ENCODE data around the gene COMT.

Gene COMT

DNA sequence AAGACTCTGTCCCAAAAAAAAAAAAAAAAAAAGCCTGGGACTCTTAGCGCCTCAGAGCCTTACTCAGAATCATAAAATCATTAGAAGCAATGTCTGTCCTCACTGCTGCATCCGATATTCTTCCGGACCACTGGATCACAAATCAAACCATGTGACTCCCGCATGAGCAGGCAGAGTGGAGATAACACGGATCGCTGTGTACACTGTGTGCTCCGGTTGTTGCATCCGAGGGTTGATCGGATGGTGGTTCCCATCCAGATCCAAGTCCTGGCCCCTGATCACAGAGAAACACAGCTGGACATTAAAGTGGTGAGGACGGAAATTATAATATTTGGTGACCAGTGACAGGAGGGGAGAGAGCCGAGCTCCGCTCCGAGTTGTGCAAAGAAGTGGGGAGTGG, 9.8 kb downstream of the COMT start:
- H3K79me2 ChIP-seq (ENCODE audit: insufficient read depth, low read length), result peaks cover 48% of the 10 kb centered on the region
- no peaks in the 10 kb centered on the region for H3K9me3 ChIP-seq (ENCODE audit: insufficient read depth, low read depth, low read length)
- H4K20me1 ChIP-seq (ENCODE audit: insufficient read depth, low read length, poor library complexity, severe bottlenecking), result peaks cover 46% of the 10 kb centered on the region
- no peak overlapping the region for H3K9ac ChIP-seq (ENCODE audit: low read depth, low read length, poor library complexity, severe bottlenecking)
- no peak overlapping the region for H2AFZ ChIP-seq (ENCODE audit: low read length)
- H3K36me3 ChIP-seq (ENCODE audit: insufficient read depth, low read length), result no peaks in the 10 kb centered on the region
- no peaks in the 10 kb centered on the region for H3K9me2 ChIP-seq (replicated peaks; ENCODE audit: low read depth, low read length)
- no peaks in the 10 kb centered on the region for H3F3A ChIP-seq (ENCODE audit: low read depth)
- no peaks in the 10 kb centered on the region for H3K27me3 ChIP-seq (ENCODE audit: insufficient read depth, low read length, poor library complexity, severe bottlenecking)
- H3K4me1 ChIP-seq (ENCODE audit: insufficient read depth, low read length, poor library complexity, severe bottlenecking), result peaks cover 15% of the 10 kb centered on the region
- H3K4me3 ChIP-seq (ENCODE audit: low read length, poor library complexity, severe bottlenecking), result no peak overlapping the region
- no peak overlapping the region for H3K4me2 ChIP-seq (ENCODE audit: low read depth, low read length, poor library complexity, severe bottlenecking)
- no peak for TF ChIP-seq EZH2phosphoT487 (IDR thresholded peaks at IDR 0.05; ENCODE audit: borderline replicate concordance)

DNA sequence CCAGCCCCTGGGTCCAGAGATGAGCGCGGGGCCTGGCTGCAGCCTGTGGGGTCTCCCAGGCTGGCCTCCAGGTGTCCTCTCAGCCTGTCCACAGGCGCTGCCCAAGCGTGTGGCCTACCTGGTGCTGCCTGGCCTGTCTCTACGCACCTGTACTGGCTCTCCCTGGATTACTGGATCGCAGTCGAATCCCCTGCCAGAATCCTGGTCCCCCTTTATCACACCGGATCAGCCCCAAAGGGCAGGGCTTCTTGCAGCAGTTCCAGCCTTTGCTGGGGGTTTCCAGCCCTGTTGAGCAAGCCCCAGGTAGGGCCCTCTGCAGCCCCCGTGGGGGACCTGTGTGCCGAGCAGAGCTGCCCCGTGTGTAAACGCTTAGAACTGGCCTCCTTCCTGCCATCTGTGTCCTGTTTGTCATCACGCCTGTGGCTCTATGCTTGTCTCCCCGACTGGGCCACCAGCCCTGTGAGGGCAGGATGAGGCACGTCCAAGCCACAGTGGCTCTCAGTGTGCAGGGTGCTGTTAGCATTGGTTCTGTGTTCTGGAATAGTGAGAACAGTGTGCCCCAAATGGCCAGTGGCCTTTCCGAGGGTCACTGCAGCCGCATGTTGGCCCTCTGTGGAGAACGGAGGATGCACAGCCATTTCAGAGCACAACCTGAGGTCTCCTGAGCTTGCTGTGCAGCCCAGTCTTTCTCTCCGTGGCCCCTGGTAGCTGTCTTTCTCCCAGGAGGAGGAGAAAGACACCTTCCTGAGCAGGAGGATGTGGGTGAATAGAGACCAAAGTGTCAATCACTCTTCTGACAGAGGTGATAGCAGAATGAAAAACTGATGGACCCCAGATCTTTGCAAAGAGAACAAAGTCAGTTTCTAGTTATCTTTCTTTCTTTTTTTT, 13.9 kb downstream of the COMT start:
- H3K27me3 ChIP-seq (ENCODE audit: insufficient read depth, low read length, poor library complexity, severe bottlenecking), result no peaks in the 10 kb centered on the region
- H3K79me2 ChIP-seq (ENCODE audit: insufficient read depth, low read length), result peaks cover 15% of the 10 kb centered on the region
- H4K20me1 ChIP-seq (ENCODE audit: insufficient read depth, low read length, poor library complexity, severe bottlenecking), result peaks cover 14% of the 10 kb centered on the region
- no peak overlapping the region for H3K4me2 ChIP-seq (ENCODE audit: low read depth, low read length, poor library complexity, severe bottlenecking)
- H3K4me1 ChIP-seq (ENCODE audit: insufficient read depth, low read length, poor library complexity, severe bottlenecking), result peaks cover 9% of the 10 kb centered on the region
- H2AFZ ChIP-seq (ENCODE audit: low read length), result no peak overlapping the region
- H3K9me2 ChIP-seq (replicated peaks; ENCODE audit: low read depth, low read length), result no peaks in the 10 kb centered on the region
- H3K36me3 ChIP-seq (ENCODE audit: insufficient read depth, low read length), result no peaks in the 10 kb centered on the region
- H3K9ac ChIP-seq (ENCODE audit: low read depth, low read length, poor library complexity, severe bottlenecking), result peak overlapping the region; percentile 49
- no peak overlapping the region for H3K4me3 ChIP-seq (ENCODE audit: low read length, poor library complexity, severe bottlenecking)
- TF ChIP-seq, protein P1, sequence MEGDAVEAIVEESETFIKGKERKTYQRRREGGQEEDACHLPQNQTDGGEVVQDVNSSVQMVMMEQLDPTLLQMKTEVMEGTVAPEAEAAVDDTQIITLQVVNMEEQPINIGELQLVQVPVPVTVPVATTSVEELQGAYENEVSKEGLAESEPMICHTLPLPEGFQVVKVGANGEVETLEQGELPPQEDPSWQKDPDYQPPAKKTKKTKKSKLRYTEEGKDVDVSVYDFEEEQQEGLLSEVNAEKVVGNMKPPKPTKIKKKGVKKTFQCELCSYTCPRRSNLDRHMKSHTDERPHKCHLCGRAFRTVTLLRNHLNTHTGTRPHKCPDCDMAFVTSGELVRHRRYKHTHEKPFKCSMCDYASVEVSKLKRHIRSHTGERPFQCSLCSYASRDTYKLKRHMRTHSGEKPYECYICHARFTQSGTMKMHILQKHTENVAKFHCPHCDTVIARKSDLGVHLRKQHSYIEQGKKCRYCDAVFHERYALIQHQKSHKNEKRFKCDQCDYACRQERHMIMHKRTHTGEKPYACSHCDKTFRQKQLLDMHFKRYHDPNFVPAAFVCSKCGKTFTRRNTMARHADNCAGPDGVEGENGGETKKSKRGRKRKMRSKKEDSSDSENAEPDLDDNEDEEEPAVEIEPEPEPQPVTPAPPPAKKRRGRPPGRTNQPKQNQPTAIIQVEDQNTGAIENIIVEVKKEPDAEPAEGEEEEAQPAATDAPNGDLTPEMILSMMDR (conservative IDR thresholded peaks at IDR 0.05; ENCODE audit: low read length), result no peak
- no peak for TF ChIP-seq EZH2phosphoT487 (IDR thresholded peaks at IDR 0.05; ENCODE audit: borderline replicate concordance)
- no peaks in the 10 kb centered on the region for H3F3A ChIP-seq (ENCODE audit: low read depth)
- no peaks in the 10 kb centered on the region for H3K9me3 ChIP-seq (ENCODE audit: insufficient read depth, low read depth, low read length)

DNA sequence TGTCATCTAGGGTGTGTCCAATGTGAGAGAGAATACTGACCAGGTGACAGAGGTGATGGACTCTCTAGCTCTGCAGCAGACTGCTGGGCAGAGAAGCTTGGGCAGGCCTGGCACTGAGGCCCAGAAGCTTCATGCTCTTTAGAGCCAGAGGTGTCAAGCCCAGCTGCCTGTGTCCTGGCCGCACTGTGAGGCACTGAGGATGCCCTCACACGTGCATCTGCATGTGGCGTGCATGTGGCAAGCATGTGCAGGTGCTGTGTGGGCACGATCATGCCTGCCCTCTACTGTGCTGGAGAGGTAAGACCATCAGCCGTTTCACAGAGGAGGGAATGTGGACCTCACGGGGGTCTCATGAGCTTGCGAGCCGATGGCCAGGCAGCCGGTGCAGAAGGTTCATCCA, 15.9 kb downstream of the COMT start:
- Histone ChIP-seq H3K4me1 (ENCODE audit: insufficient read depth, low read length, poor library complexity, severe bottlenecking) (peaks cover 9% of the 10 kb centered on the region), H4K20me1 (ENCODE audit: insufficient read depth, low read length, poor library complexity, severe bottlenecking) (peaks cover 12% of the 10 kb centered on the region), H3K9me2 (replicated peaks; ENCODE audit: low read depth, low read length) (no peaks in the 10 kb centered on the region), H3K36me3 (ENCODE audit: insufficient read depth, low read length) (peaks cover under 1% of the 10 kb centered on the region; the same call in 1 of the 2 replicates), H3K27me3 (ENCODE audit: insufficient read depth, low read length, poor library complexity, severe bottlenecking) (no peaks in the 10 kb centered on the region), H3K4me2 (ENCODE audit: low read depth, low read length, poor library complexity, severe bottlenecking) (no peak overlapping the region), H3K9me3 (ENCODE audit: insufficient read depth, low read depth, low read length) (no peaks in the 10 kb centered on the region), H3F3A (ENCODE audit: low read depth) (no peaks in the 10 kb centered on the region), H3K4me3 (ENCODE audit: low read length, poor library complexity, severe bottlenecking) (no peak overlapping the region), H3K79me2 (ENCODE audit: insufficient read depth, low read length) (0 out of 2 replicates have a peak, but pooled peaks cover 3% of the 10 kb centered on the region), H2AFZ (ENCODE audit: low read length) (no peak overlapping the region), H3K9ac (ENCODE audit: low read depth, low read length, poor library complexity, severe bottlenecking) (no peak overlapping the region)
- TF ChIP-seq, protein P1 (conservative IDR thresholded peaks at IDR 0.05; ENCODE audit: low read length), result peak; percentile 16; the same call in 1 of the 2 replicates
- TF ChIP-seq EZH2phosphoT487 (IDR thresholded peaks at IDR 0.05; ENCODE audit: borderline replicate concordance), result no peak

Measured in Loucy (cell line).